CD1c-positive myeloid dendritic cell (primary cell): ENCODE measurements around the gene PVALEF.

ENCODE experiments used
- DNase-seq: peaks from one replicate; pipeline ENCODE4 v3.0.0-alpha.2; 2016; ENCODE audit errors: extremely low spot score

Gene PVALEF

DNA sequence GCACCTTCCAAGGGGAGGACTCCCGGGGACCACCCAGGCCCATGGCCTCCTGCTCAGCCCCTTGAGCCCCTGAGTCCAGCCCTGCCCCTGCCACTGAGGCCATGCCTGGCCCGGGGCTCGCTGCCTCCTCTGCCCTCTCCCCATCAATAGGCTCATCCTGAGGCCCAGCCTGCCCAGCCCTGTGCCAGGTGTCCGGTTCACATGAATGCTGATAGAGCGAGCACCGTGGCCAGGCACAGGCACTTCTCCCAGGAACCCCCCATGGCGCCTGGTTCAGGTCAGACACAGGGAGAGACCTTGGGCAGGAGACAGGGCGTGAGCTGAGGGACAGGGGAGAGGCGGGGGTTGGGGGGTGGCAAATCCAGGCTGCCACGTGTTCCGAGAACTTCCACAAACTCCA, 2.8 kb upstream of the PVALEF start:
- DNase-seq, result no peak

DNA sequence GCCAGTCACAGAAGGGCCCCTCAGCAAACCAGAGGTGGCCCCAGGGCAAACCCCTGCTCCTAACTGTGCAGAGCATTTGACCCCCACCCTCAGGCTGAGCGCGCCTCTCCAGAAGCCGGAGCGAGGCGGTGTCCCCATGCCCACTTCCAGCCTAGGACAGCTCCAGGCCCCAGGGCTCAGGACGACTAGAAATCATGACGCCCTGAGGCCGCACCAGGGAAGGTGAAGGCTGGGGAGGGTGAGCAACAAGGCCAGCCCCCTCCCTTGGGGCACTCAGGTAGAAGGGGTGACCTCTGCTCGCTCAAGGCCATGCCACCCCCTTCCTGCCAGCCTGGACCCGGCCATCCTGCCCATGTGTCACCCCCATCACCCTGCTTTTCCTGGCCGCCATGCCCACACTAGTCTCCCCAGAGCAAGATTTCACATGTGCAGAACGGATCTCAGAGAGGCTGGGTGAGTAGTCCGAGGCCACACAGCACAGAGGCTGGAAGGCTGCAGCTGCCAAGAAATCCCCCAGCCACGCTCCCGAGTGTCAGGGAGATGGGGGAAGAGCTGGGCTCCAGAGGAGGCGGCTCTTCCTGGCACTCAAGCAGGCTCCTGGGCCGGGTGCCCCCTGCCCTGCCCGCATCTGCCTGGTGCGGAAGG, 2.1 kb upstream of the PVALEF start:
- no peak for DNase-seq

DNA sequence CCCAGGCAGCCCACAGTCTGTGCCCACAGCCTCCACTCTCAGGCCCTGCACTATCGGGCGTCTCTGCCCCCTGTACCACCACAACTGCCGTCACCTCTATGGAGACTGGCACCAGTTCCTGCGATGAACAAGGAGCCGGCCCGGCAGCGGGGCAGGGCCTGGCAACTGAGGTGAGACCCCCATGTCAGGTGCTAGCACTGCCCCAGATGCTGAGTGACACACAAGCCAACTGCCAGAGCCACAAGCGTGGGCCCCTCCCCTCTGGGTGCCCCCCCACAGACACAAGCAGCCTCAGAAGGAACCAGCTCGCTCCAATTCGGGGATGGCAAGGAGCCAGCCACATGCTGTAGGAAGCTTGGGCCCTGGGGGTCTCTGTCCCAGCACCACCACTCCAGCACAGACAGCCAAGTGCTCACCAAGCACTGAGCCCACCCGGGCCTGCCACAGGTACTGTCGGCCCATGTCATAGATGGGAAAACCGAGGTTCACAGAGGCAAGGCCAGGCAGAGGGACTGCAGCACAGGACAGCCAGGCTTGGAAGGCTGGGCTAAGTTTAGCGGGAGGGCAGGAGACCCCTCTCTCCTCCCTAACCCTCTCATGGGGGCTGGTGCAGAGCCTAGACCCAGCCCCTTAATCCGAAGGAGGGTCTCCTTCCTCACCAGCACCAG, 1.5 kb upstream of the PVALEF start:
- DNase-seq, result no peak

DNA sequence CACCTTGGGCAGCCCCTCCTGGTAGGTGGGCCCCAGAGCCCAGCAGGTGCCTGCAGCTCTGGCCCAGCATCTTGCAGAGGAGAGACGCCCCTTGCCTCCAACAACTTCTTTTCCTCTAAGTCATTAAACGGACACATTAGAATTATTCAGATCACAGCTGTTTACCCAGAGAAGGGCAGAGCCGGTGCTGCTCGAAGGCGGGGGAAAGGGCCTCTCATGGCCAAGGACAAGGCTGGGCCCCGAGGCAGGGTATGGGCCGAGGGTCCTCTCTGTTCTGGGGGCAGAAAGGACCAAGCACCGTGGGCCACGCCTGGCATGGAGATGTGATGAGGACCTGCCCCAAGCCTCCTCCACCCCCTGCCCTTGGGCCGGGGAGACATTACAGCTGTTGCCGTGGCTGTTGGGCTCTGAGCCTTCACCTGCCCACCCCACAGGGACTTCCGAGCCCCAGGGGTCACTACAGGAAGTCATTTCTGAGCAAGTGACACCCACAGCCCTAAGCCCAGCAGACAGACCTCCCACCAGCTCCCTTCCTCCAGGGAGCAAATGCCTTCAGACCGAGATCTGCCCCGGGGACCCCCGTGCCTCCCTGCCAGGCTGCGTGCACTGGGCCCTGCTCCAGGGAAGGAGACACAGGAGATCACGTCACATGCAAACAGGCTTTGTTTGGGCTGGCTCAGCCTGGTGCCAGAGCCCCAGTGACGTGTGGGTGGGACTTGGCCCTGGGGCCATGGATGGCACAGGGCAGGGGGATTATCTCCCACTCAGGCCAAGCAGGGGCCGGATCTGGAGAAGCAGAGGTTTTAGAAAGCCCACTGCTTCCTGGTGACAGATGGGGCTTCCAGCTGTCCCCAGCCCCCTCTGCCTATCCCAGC, 699 bp upstream of the PVALEF start:
- DNase-seq, result no peak

DNA sequence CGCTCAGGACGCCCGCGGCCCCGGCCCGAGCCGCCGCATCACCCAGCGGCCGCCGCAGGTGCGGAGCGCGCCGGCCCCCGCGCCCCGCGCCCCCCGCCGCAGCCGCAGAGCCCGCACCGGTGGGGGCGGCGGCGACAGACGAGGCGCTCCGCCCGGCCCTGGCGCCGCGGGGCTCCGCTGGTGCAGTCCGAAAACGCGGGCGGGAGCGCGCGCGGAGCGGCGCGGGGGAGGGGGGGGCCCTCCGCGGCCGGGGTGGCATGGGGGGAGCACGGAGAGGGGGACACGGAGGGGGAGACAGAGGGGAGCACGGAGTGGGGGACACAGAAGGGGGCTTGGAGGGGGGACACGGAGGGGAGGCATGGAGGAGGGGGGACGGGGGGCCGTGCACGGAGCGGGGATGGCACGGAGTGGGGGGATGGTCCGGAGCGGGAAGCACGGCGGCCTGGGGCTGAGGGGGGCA, 756 bp downstream of the PVALEF start, which contains the start of gene AATK:
TSS of gene AATK (minus strand) at position 189 of the 460 bp plus-strand sequence. CDS start 229 bp downstream, outside the sequence.
- DNase-seq, result no peak

DNA sequence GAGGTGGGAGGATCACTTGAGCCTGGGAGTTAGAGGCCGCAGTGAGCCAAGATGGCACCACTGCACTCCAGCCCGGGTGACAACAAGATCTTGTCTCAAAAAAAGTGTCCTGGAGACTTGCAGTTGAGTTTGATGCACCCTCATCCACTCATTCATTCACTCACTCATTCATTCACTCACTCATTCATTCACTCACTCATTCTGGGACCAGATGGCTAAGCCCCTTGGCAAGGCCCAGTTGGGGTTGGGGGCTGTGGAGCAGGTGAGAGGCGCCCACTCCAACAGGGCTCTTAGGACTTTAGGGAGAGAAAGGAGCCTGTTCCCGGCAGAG, 1.9 kb downstream of the PVALEF start:
- no peak for DNase-seq

DNA sequence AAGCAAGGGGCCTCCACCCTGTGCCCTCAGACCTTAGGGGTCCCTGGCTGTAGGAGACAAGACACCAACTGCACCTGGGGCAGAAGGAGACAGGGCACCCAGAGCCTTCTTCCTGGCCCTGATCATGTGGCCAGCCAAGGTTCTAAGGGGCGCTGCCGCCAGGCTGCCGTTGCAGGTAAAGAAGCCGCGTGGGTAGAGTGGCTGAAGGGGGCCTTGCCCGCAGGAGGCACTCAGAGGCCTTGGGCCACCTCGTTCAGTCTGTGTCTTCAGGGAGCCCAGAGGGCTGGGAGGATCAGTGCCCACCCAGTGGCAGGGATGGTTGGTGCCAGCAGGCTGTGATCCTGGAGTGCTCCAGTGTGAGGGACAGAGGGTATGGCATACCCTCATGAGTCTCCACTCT, 2.3 kb downstream of the PVALEF start:
- DNase-seq, result no peak

DNA sequence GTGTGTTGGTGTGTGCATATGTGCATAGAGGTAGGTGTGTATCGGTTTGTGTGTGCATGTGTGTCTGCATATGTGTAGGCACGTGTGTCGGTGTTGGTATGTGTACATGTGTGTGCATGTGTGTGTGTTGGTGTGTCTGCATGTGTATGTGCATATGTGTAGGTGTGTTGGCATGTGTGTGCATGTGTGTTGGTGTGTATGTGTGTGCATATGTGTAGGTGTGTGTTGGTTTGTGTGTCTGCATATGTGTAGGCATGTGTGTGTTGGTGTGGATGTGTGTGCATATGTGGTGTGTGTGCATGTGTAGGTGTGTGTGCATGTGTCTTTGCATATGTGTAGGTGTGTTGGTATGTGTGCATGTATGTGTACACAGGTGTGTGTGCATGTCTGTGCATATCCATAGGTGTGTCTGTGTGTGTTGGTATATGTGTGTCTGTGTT, 4.6 kb downstream of the PVALEF start:
- DNase-seq, result no peak

DNA sequence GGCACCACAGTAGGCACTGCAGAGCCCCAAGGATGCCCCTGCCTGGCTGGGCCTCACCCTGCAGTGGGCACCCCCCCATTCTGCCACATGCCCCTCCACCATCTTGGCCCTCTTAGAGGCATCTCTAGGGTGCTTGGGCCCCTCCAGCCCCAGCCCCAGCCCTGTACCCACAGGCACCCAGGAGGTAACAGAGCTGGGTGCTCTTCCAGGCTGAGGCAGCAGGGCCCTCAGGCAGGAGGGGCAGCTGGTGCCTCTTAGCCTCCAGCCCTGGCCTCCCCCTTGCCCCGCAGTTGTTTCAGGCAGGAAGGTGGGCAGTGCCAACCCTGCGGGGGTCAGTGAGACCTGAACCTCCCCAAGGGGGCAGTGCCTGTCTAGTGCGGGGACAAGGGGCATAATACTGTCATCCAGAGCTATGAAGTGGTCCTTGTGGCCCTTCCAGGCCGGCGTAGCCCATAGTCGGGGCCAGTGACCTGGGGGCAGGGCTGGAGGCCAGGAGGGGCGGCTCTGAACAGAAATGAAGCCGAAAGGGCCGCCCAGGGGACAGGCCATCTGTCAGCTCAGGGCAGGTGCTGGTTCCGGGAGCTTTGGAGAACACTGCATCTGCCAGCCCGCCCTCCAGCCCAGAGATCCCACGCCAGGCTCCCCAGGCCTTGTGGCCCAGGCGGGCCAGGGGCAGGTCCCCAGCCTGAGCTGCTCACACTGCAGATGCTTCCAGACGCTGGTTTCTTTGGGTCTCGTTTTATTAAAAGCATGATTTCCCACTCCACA, 5.6 kb downstream of the PVALEF start:
- DNase-seq, result no peak

DNA sequence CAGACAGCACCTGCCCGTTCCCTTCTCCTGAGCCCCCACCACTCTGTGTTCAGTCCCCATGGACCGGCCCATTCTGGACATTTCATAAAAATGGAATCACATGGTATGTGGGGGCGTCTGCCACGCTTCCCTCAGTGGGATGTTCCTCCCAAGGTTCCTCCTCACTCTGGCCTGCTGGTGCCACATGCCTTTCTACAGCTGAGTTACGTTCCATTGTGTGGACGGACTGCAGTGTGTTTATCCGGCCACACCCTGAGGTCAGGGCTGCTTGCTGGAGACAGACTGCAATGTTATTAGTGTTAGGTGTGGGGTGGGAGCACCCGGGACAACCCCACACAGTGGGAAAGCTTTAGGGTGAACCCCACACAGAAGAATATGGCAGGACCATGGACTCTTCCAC, 6.6 kb downstream of the PVALEF start:
- peak; percentile 62 for DNase-seq

DNA sequence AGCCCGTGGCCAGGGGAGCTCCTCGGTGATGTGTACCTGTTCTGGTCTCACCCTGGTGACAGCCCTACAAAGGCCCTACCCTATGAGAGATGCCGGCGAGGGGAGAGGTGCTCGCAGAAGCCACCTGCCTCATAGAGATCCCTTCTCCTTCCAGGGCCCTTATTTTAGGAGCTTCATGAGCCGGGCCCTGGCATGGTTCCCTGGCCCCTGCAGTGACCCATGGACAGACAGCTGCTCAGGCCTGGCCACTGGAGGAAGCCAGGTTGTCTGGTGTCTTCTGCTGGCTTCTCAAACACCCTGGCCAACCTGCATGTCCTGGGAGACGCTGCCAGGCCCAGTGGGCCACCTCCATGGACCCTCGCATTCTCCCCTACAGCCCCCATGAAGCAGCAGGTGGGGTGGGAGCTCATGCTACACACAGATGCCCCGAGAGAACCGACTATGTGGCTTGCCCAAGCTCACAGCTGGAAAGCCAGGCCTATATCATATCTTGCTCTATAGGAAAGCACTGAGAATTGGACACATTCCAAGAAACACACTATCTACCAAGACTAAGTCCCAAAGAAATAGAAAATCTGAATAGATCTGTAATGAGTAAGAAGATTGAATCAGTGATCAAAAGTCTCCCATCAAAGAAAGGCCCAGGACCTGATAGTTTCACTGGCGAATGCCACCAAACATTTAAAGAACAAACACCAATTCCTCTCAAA, 7.9 kb downstream of the PVALEF start:
- no peak for DNase-seq

DNA sequence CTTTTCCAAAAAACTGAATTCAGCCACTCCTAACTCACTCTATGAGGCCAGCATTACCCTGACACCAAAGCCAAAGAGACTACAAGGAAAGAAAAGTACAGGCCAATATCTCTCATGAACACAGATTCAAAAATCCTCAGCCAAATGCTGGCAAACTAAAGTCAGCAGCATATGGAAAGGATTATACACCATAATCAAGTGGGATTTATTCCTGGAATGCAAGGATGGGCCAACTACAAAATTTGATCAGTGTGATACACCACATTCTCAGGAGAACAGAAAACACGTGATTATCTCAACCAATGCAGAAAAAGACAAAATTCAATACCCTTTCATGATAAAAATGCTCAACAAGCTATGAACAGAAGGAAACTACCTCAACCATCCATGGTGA, 8.5 kb downstream of the PVALEF start:
- DNase-seq, result no peak

DNA sequence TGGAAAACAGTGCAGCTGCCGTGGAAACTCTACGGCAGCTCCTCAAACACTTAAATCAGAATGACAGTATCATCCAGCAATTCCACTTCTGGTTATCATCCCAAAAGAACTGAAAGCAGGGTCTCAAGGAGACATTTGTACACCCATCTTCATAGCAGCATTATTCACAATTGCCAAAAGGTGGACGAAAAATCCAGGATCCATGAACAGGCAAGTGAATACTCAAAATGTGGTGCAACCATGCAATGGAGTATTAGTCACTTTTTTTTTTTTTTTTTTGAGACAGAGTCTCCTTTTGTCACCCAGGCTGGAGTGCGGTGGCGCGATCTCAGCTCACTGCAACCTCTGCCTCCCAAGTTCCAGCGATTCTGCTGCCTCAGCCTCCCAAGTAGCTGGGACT, 11.4 kb downstream of the PVALEF start:
- DNase-seq, result no peak

DNA sequence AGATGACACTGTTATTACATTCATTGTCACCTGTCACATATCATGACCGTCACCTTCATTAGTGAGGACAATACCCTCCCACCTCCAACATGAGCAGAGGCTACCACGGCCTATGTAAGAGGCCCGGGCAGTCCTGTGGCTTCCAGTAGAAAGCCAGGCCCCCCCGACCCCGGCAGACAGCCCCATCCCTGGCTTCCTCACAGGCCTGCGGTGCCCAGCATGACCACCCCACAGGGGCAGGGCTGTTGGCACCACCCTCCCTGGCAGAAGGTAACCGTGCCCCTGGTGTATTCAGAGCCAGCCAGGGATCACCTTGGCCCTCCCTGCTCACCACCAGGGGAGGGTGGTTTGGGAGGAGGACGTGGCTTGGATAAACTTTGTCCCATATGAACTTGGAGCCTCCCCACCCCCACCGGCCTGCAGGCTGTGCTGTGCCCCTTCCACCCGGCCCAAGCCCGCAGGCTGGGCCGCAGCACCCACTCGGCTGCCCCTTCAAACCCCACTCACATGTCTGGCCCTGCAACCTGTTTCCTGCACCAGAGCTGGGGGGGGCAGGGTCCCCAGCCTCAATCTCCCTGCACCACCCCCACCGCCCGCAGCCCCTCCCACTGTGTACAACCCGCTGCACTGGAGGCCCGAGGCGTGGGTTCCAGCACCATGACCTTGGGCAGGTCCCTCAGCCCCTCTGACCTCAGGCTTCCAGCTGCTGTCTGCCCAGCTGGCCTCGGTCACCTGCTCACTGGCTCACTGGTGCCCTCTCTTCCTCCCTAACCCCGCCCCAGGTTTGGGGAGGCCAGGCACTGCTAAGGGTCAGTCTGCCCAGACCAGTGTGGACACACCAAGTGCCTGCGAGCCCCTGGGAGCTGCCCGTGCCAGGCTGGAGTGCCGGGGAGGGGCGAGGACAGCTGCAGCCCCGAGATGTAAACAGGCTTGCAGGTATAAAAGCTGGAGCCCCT, 13.1 kb downstream of the PVALEF start:
- DNase-seq, result no peak

DNA sequence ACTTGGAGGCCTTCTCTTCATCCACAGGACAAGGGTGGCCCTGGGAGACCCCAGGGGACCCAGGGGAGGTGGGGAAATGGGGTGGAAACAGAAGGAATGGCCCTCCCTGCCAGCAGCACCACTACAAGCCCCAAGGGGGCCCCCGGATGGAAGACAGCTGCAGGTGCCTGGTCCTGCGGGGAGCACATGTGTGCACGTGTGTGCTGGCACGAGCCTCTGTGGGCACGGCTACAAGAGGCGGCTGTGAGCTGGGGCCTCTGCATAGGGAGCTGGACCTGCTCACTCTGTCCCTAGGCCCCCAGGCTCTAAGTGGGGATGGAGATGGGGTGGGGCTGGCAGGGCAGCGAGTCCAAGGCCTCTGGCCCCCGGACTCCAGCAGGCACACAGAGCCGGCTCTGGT, 13.9 kb downstream of the PVALEF start:
- DNase-seq, result no peak

DNA sequence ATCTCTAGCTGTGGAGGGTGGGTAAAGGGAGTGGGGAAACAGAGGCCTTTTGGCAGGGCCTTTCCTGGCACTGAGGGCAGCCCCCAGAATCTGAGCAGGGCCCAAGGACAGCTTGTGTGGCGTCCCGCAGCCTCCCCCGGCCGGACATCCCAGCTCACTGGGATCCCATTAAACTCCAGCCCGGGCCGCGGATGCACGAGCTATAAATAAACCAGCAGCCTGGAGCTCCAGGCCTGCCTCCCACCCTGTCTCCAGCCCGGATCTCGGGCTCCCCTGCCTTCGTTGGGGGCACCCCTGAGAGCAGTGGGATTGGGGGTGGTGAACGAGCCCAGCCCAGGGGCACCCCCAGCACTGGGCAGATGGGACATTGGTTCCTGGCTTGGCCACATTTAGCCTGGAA, 14.6 kb downstream of the PVALEF start:
- no peak for DNase-seq

DNA sequence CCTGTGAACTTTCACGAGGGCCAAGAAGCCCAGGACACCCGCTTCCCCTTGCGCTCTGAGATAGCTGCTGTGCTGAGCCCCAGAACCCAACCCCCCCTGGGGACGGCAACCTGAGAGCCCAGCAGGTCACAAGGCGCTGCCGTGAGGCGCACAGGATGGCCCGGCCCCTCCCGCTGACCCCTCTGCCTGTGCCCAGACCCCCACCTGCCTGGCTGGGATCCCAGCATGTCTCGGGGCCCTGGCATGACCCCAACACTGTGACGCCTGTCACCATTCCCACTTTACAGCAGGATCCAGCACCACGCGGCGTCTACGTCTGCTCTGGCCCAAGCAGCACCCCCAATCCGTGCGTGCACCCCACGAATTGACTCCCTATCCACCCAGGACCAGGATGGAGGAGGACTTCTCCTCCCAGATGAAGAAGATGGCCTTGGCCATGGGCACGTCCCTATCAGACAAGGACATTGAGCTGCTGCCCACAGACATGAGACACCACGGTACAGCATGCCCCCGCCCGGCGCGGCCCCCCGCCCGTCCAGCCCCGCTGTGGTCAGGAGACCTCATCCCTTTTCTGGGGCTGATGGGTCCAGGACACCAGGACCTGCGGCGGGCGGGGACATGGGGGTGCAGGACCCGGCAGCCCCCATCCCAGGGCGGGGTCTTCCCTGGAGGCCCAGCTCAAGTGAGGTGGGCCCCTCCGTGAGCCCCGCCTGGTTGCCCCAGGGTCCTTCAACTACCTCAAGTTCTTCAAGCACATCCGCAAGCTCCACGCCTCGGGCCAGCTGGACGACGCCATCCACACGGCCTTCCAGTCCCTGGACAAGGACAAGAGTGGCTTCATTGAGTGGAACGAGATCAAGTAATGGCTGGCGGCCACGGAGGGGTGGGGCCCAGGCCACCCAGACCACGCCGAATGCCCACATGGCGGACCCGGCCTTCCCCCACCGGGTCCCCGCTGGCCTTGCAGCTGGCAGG, 15.8 kb downstream of the PVALEF start:
- DNase-seq, result no peak

DNA sequence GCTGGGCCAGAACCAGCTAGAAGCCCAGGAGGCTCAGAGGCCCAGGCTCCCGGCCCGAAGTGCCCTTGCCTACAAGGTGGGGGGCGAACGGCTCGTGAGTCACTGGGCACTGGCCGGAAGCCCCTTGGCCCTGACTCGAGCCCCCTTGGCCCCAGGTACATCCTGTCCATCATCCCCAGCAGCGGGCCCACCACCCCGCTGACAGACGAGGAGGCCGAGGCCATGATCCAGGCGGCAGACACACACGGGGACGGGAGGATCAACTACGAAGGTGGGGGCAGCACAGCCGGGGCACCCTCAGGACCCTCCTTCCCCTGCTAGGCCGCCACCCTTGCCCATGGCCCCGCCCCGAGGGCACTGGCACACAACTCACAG, 16.5 kb downstream of the PVALEF start:
- DNase-seq, result no peak

DNA sequence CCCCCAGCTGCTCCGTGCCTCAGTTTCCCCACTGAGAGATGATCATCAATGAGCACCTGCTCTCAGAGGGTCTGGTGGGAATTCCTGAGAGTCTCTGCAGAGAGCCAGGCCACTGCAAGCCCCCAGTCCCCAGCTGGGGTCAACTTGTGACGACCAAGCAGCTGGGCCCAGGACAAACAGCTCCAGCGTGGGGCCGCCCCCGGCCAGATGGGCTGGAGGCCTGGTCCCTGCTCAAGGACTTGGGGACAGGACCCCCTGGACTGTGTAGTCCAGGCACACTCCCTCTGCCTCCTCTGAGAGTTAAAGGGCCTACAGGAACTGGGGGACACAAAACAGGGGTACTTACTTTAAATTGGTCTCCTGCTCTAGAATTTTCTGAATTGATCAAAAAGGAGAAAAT, 17.3 kb downstream of the PVALEF start:
- no peak for DNase-seq
